Hepatocyte (in vitro differentiated cells): Measurements from ENCODE around the gene THSD4. TPM values are rescaled to one million over a fixed set of nuclear protein-coding genes. Genes with fewer than 3 reads are reported as not detected.

Source experiments
- DNase-seq: peaks from one replicate; pipeline ENCODE4 v3.0.0-alpha.2; 2016; ENCODE audit warnings: low spot score
- H2AFZ ChIP-seq: fragments of 200-600 bp; sonication (generic); 2 replicates; pipeline ENCODE4 v1.6.0; 2016; ENCODE audit warnings: antibody characterized with exemption, mild to moderate bottlenecking
- H3K27ac ChIP-seq: fragments of 200-600 bp; sonication (generic); 2 replicates; pipeline ENCODE4 v1.5.1; 2016; ENCODE audit warnings: mild to moderate bottlenecking
- H3K27me3 ChIP-seq: fragments of 200-600 bp; sonication (generic); 2 replicates; pipeline ENCODE4 v1.6.1; 2016
- H3K36me3 ChIP-seq: fragments of 200-600 bp; sonication (generic); replicated peaks from 2 replicates; pipeline ENCODE4 v1.5.1; 2016; ENCODE audit warnings: low read depth; ENCODE audit not compliant: insufficient read depth
- H3K4me1 ChIP-seq: fragments of 200-600 bp; sonication (generic); 2 replicates; pipeline ENCODE4 v1.5.1; 2016; ENCODE audit warnings: mild to moderate bottlenecking, moderate library complexity; ENCODE audit not compliant: insufficient read depth
- H3K4me2 ChIP-seq: fragments of 200-600 bp; sonication (generic); 2 replicates; pipeline ENCODE4 v1.6.0; 2016
- H3K4me3 ChIP-seq: fragments of 200-600 bp; sonication (generic); 2 replicates; pipeline ENCODE4 v1.5.1; 2016; ENCODE audit warnings: mild to moderate bottlenecking
- H3K79me2 ChIP-seq: fragments of 200-600 bp; sonication (generic); 2 replicates; pipeline ENCODE4 v1.6.0; 2017; ENCODE audit warnings: mild to moderate bottlenecking
- H3K9me2 ChIP-seq: fragments of 200-600 bp; sonication (generic); replicated peaks from 2 replicates; pipeline ENCODE4 v1.6.0; 2017; ENCODE audit warnings: mild to moderate bottlenecking; ENCODE audit not compliant: insufficient read depth
- H3K9me3 ChIP-seq: fragments of 200-600 bp; sonication (generic); 2 replicates; pipeline ENCODE4 v1.5.1; 2016; ENCODE audit warnings: low read depth, mild to moderate bottlenecking
- H4K20me1 ChIP-seq: fragments of 200-600 bp; sonication (generic); 2 replicates; pipeline ENCODE4 v1.6.0; 2016; ENCODE audit warnings: mild to moderate bottlenecking; ENCODE audit not compliant: insufficient read depth, poor library complexity, severe bottlenecking
- CTCF ChIP-seq: fragments of 200-600 bp; sonication (generic); IDR thresholded peaks from 2 replicates; pipeline ENCODE4 v1.5.1; 2016; ENCODE audit warnings: antibody characterized with exemption, mild to moderate bottlenecking; ENCODE audit not compliant: poor library complexity
- EZH2 ChIP-seq: fragments of 200-600 bp; sonication (generic); IDR thresholded peaks from 2 replicates; pipeline ENCODE4 v1.6.1; 2016; ENCODE audit warnings: antibody characterized with exemption, mild to moderate bottlenecking, borderline replicate concordance
- EZH2phosphoT487 ChIP-seq: fragments of 200-600 bp; sonication (generic); IDR thresholded peaks from one replicate; pipeline ENCODE4 v1.6.1; 2018; ENCODE audit warnings: antibody characterized with exemption, mild to moderate bottlenecking, low read depth, moderate library complexity; ENCODE audit not compliant: unreplicated experiment, severe bottlenecking
- WGBS: methylation state at CpG from one replicate; pipeline ENCODE4 v1.1.6; 2016; ENCODE audit warnings: low lambda C conversion rate; ENCODE audit errors: missing lambda C conversion rate; 5-methylcytosine and 5-hydroxymethylcytosine counted together
- polyA plus RNA-seq: library from polyadenylated mRNA; unstranded; fragments of >200 nt; fragmentation: Nextera tagmentation; extraction: Ambion mirVana; gene quantifications from 2 replicates; pipeline ENCODE4 v1.2.1, GENCODE V29; 2016
- total RNA-seq: library from RNA; depleted of rRNA; stranded (reverse); fragments of >200 nt; gene quantifications from 2 replicates; pipeline ENCODE4 v1.2.3, GENCODE V29; 2014

THSD4 gene
- total and polyA plus RNA-seq, 2 experiments from 2014 or later: 4.3 to 7.0 TPM

- WGBS: 83% methylated on average over 14 of the region's 14 CpGs
- peak; percentile 35 for DNase-seq
- Histone ChIP-seq H3K4me3 (no peak overlapping the region), H3K36me3 (no peaks in the 10 kb centered on the region), H3K27ac (peak overlapping the region; percentile 74), H3K4me1 (peaks cover 8% of the 10 kb centered on the region), H3K4me2 (no peak overlapping the region), H3K27me3 (no peaks in the 10 kb centered on the region), H3K9me2 (no peaks in the 10 kb centered on the region), H3K9me3 (no peaks in the 10 kb centered on the region), H2AFZ (no peak overlapping the region), H4K20me1 (no peaks in the 10 kb centered on the region), H3K79me2 (no peaks in the 10 kb centered on the region)
- TF ChIP-seq CTCF: no peak
- no peak for TF ChIP-seq EZH2
- no peak for TF ChIP-seq EZH2phosphoT487
These were observed 214.4 kb downstream of the THSD4 start for GRCh38 chr15:71329497-71330260.

GRCh38 chr15:71330638-71331162 lies 215.4 kb downstream of the THSD4 start:
- no peak overlapping the region for H3K4me3 ChIP-seq
- H3K9me2 ChIP-seq: no peaks in the 10 kb centered on the region
- 82% methylated on average over 11 of the region's 11 CpGs for WGBS
- H3K27ac ChIP-seq: no peak overlapping the region
- H3K79me2 ChIP-seq: no peaks in the 10 kb centered on the region
- no peak overlapping the region for H2AFZ ChIP-seq
- TF ChIP-seq EZH2phosphoT487: no peak
- TF ChIP-seq EZH2: no peak
- TF ChIP-seq CTCF: no peak
- H3K36me3 ChIP-seq: no peaks in the 10 kb centered on the region
- H3K9me3 ChIP-seq: no peaks in the 10 kb centered on the region
- H3K4me1 ChIP-seq: peaks cover 8% of the 10 kb centered on the region
- no peaks in the 10 kb centered on the region for H4K20me1 ChIP-seq
- DNase-seq: no peak
- H3K4me2 ChIP-seq: no peak overlapping the region
- H3K27me3 ChIP-seq: no peaks in the 10 kb centered on the region

GRCh38 chr15:71331173-71331572 lies 215.9 kb downstream of the THSD4 start:
- Histone ChIP-seq H3K9me3 (no peaks in the 10 kb centered on the region), H4K20me1 (no peaks in the 10 kb centered on the region), H3K4me2 (no peak overlapping the region), H3K36me3 (no peaks in the 10 kb centered on the region), H2AFZ (no peak overlapping the region), H3K27ac (no peak overlapping the region), H3K4me3 (no peak overlapping the region), H3K9me2 (no peaks in the 10 kb centered on the region), H3K27me3 (no peaks in the 10 kb centered on the region), H3K79me2 (no peaks in the 10 kb centered on the region), H3K4me1 (peaks cover 8% of the 10 kb centered on the region)
- no peak for TF ChIP-seq EZH2
- TF ChIP-seq CTCF: no peak
- TF ChIP-seq EZH2phosphoT487: no peak
- 95% methylated on average over 4 of the region's 4 CpGs for WGBS
- DNase-seq: no peak
